HS-5 (cell line): ENCODE data around the gene ITPR3.

Experiments
- DNase-seq: peaks from one replicate; pipeline ENCODE4 v3.0.0-alpha.2; 2012; ENCODE audit warnings: low read depth

ITPR3 gene

GRCh38 chr6:33686981-33687975, 66.2 kb downstream of the ITPR3 start:
- DNase-seq: no peak

- no peak for DNase-seq
Observed at GRCh38 chr6:33688006-33688405, 66.9 kb downstream of the ITPR3 start.

GRCh38 chr6:33688451-33689147, 67.5 kb downstream of the ITPR3 start:
- DNase-seq: no peak

- no peak for DNase-seq
Observed at GRCh38 chr6:33689148-33689494, 68.0 kb downstream of the ITPR3 start.

GRCh38 chr6:33689879-33690278, 68.8 kb downstream of the ITPR3 start:
- DNase-seq: no peak

GRCh38 chr6:33690766-33691165, 69.6 kb downstream of the ITPR3 start:
- DNase-seq: no peak

GRCh38 chr6:33691456-33692077, 70.4 kb downstream of the ITPR3 start:
- DNase-seq: no peak

- no peak for DNase-seq
Observed at GRCh38 chr6:33692078-33692759, 71.1 kb downstream of the ITPR3 start.

- no peak for DNase-seq
Observed at GRCh38 chr6:33692760-33693158, 71.6 kb downstream of the ITPR3 start.

- no peak for DNase-seq
Observed at GRCh38 chr6:33693186-33694105, 72.3 kb downstream of the ITPR3 start.

GRCh38 chr6:33694401-33694931, 73.3 kb downstream of the ITPR3 start:
- DNase-seq: no peak

GRCh38 chr6:33694977-33695376, 73.9 kb downstream of the ITPR3 start:
- no peak for DNase-seq

- DNase-seq: no peak
Observed at GRCh38 chr6:33695451-33695887, 74.3 kb downstream of the ITPR3 start.

GRCh38 chr6:33696076-33696475, 75.0 kb downstream of the ITPR3 start:
- no peak for DNase-seq

- DNase-seq: no peak
Observed at GRCh38 chr6:33696548-33697518, 75.7 kb downstream of the ITPR3 start.

- DNase-seq: no peak
Observed at GRCh38 chr6:33697845-33698244, 76.7 kb downstream of the ITPR3 start.

- DNase-seq: no peak
Observed at GRCh38 chr6:33698494-33698893, 77.4 kb downstream of the ITPR3 start.

GRCh38 chr6:33699131-33699530, 78.0 kb downstream of the ITPR3 start:
- DNase-seq: no peak

GRCh38 chr6:33699739-33700138, 78.6 kb downstream of the ITPR3 start:
- DNase-seq: no peak
